BE2C (cell line): ENCODE measurements around the gene HCN2.

Experiments used
- DNase-seq: peaks from one replicate; pipeline ENCODE4 v3.0.0-alpha.2; 2020
- H3K27me3 ChIP-seq: fragments of 250-450 bp; sonication (Bioruptor Pico); 2 replicates; pipeline ENCODE4 v1.5.1; 2020; ENCODE audit warnings: mild to moderate bottlenecking
- H3K36me3 ChIP-seq: fragments of 250-450 bp; sonication (Bioruptor Pico); 2 replicates; pipeline ENCODE4 v1.5.1; 2020; ENCODE audit warnings: mild to moderate bottlenecking
- H3K4me1 ChIP-seq: fragments of 250-450 bp; sonication (Bioruptor Pico); 2 replicates; pipeline ENCODE4 v1.5.1; 2020
- H3K4me3 ChIP-seq: 2 replicates; pipeline ENCODE4 v1.5.1; 2011; ENCODE audit warnings: low read depth, low read length
- H3K9me3 ChIP-seq: fragments of 250-450 bp; sonication (Bioruptor Pico); 2 replicates; pipeline ENCODE4 v1.5.1; 2020
- TF ChIP-seq, protein P1 (sequence below): IDR thresholded peaks from 2 replicates; pipeline ENCODE4 v1.5.1; 2012; ENCODE audit warnings: mild to moderate bottlenecking, low read depth, low read length

The HCN2 gene

DNA sequence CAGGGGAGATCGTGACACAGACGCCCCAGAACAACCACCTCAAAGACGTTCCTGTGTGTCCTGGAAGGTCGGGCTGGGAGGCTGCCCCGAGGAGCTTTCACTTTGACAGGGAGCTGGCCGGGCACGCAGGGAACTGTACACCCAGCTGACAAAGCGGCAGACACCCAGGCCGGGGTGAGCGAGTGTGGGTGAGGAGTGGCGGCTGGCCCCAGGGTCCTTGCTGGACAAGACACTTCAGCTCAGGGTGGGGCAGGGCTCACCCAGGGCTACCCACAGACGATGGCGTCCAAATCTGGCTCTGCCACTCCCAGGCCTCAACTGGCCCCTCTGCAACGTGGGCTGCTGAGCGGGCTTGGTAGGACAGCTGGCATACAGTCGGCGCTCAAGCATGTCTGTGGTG, 52.0 kb downstream of the HCN2 start:
- Histone ChIP-seq H3K4me1 (peaks cover 3% of the 10 kb centered on the region), H3K9me3 (no peaks in the 10 kb centered on the region), H3K4me3 (no peak overlapping the region), H3K27me3 (no peaks in the 10 kb centered on the region), H3K36me3 (peaks cover 20% of the 10 kb centered on the region)
- TF ChIP-seq, protein P1, sequence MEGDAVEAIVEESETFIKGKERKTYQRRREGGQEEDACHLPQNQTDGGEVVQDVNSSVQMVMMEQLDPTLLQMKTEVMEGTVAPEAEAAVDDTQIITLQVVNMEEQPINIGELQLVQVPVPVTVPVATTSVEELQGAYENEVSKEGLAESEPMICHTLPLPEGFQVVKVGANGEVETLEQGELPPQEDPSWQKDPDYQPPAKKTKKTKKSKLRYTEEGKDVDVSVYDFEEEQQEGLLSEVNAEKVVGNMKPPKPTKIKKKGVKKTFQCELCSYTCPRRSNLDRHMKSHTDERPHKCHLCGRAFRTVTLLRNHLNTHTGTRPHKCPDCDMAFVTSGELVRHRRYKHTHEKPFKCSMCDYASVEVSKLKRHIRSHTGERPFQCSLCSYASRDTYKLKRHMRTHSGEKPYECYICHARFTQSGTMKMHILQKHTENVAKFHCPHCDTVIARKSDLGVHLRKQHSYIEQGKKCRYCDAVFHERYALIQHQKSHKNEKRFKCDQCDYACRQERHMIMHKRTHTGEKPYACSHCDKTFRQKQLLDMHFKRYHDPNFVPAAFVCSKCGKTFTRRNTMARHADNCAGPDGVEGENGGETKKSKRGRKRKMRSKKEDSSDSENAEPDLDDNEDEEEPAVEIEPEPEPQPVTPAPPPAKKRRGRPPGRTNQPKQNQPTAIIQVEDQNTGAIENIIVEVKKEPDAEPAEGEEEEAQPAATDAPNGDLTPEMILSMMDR = no peak
- DNase-seq = no peak

DNA sequence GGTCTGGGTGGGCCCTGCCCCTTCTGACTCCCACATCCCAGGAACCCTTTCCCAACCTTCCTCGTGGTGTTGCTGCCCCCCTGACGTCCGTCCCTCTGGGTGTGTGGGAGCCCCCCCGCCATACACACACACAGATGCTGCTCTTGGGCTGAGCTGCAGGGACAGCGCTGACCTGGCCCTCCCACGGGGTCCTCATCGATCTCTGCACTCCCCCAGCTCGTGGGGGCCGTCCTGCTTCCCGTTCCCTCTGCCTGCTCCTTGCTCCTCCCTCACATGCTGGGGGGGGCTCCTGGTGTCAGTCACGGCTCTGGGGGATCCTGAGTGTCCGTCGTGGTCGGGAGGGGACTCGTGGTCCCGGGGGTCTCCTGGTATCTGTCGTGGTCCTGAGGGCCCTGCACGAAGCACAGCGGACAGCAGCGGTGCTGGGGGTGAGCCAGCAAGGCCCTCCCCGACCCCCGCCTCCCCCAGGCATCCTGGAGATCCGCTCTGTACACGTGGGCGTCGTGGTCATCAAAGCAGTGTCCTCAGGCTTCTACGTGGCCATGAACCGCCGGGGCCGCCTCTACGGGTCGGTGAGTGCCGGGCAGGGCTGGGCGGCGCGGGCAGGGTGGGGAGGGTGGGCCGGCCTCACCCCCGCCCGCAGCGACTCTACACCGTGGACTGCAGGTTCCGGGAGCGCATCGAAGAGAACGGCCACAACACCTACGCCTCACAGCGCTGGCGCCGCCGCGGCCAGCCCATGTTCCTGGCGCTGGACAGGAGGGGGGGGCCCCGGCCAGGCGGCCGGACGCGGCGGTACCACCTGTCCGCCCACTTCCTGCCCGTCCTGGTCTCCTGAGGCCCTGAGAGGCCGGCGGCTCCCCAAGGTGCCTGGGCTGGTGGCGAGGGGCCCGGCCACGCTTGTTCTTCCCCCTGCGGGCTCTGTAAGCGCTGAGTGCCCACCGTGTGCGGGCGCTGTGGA, 53.4 kb downstream of the HCN2 start:
- H3K4me1 ChIP-seq = peaks cover 3% of the 10 kb centered on the region
- H3K36me3 ChIP-seq = peaks cover 33% of the 10 kb centered on the region
- H3K4me3 ChIP-seq = no peak overlapping the region
- no peaks in the 10 kb centered on the region for H3K9me3 ChIP-seq
- DNase-seq = no peak
- TF ChIP-seq, protein P1 = no peak
- H3K27me3 ChIP-seq = no peaks in the 10 kb centered on the region

DNA sequence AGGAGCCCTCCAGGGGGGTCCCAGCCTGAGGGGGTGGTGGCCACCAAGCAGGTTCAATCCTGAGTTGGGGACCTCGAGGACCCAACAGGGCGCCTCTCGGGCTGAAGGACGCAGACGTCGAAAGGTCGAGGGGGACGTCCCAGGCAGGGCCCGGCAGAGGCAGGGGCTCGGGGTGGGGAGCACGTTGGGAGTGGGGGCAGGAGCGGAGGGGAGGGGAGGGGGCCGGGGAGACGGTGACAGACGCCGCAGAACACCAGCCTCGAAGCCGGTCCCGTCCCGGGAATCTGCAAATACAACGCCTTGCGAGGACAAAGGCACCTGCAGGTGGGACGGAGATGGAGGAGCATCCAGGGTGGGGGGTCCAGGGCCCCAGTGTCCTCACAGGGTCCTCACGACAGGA, 54.1 kb downstream of the HCN2 start:
- H3K4me1 ChIP-seq = peaks cover 3% of the 10 kb centered on the region

DNA sequence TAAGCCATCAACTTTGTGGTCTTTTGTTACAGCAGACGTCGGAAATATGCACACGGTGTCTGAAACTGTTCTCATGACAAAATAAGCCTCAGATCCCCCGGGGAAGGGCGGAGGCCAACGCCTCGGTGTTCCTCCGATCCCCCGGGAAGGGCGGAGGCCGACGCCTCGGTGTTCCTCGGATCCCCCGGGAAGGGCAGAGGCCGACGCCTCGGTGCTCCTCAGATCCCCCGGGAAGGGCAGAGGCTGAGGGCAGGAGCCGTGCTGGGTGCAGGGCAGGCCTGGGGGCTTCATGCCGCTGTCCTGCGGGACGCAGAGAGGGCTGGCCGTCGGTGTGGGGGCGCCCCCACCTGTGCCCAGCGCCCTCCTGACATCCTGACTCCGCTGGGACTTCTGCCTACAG, 54.7 kb downstream of the HCN2 start:
- no peak for DNase-seq
- Histone ChIP-seq H3K4me3 (no peak overlapping the region), H3K4me1 (peaks cover under 1% of the 10 kb centered on the region; the same call in 1 of the 2 replicates), H3K36me3 (peaks cover 44% of the 10 kb centered on the region), H3K27me3 (no peaks in the 10 kb centered on the region), H3K9me3 (no peaks in the 10 kb centered on the region)
- TF ChIP-seq, protein P1 = no peak

More for the DNA sequence above, 54.1 kb downstream of the HCN2 start:
- Histone ChIP-seq H3K36me3 (peaks cover 38% of the 10 kb centered on the region), H3K4me3 (no peak overlapping the region), H3K9me3 (no peaks in the 10 kb centered on the region), H3K27me3 (no peaks in the 10 kb centered on the region)
- TF ChIP-seq, protein P1 = no peak
- no peak for DNase-seq

DNA sequence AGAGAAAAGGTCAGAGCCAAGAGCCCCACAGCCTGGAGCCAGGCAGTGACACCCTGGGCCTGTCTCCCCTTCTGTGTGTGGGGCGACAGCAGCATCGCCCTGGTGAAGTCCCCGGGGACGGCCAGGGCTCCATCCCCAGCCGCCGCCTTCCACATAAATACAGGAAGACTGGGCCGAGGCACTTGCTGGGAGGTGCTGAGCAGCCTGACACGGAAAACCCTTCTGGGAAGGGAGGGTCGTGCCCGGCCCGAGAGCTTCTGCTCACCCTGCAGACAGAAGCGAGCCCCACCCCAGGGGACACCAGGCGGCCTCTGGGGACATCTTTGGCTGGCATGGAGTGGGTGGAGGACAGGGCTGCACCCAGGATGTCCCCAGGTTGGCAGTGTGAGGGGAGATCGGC, 55.1 kb downstream of the HCN2 start:
- no peaks in the 10 kb centered on the region for H3K27me3 ChIP-seq
- peaks cover 47% of the 10 kb centered on the region for H3K36me3 ChIP-seq
- TF ChIP-seq, protein P1 = no peak
- no peaks in the 10 kb centered on the region for H3K9me3 ChIP-seq
- no peak overlapping the region for H3K4me3 ChIP-seq
- peak; percentile 9 for DNase-seq
- no peaks in the 10 kb centered on the region for H3K4me1 ChIP-seq
